Activated CD4-positive, alpha-beta T cell treated with anti-CD3 and anti-CD28 coated beads, Interleukin-2, amount 50 U/mL, for 16 hours (primary cell): Measurements from ENCODE around the gene GYS1.
"Not testable (repeated sequence)": the region's sequence is repeated elsewhere in the genome, so short reads cannot be mapped to it uniquely, and the experiment has no call there.

Source experiments
- DNase-seq: peaks from one replicate; pipeline ENCODE4 v3.0.0-alpha.2; 2020

Gene GYS1

DNA sequence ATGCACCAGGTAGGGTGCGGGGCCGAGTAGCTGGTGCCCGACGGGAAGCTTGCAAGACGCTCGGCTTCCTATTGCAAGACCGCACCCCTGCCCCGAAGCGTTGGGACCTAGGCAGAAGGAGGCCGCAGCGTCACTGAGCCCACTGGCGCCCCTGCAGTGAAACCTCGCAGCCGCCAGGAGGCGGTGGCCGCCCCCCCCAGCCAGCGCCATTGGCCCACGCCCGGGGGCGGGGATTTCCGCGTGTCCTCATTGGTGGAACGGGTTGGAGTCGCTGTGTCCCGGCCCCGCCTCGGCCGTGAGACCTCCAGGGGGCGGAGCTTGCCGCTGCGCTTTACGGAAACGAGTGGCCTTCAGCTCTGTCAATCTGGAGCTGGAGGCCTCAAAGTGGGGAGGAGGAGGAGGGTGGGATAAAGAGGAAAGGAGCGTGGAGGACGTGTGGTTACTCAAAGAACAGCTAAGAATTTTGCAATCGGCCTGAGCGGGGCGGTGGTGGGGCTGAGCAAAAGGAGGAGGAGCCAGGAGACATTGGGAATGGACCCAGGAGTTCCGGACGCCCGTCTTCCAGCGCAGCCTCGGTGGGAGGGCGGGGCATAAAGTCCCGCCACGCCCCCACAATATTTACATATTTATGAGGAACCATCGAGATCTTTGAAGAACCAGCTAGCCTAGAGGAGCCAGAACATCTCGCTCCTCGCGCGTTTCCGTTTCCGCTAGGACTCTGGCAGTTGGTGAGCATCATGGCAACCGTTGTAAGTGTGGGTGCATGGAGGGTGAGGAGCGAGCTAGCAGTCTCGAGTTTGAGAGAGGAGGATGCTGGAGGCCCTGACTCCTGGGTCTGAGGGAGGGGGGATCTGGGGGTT lies at the start of gene GYS1, which contains the start of gene RUVBL2:
Gene GYS1 (minus strand): TSS at position 135 of the 860 bp plus-strand sequence. CDS start 197 bp downstream, outside the sequence.
Gene RUVBL2 (plus strand): TSS at position 713 of the 860 bp plus-strand sequence. CDS start 25 bp downstream, at position 738.
- peak; percentile 100 for DNase-seq

GRCh38 chr19:49042666-49043065 lies 49.6 kb upstream of the GYS1 start:
- DNase-seq = not testable (repeated sequence)

GRCh38 chr19:49042177-49042576 lies 49.1 kb upstream of the GYS1 start:
- DNase-seq = no peak

GRCh38 chr19:49039736-49040135 lies 46.6 kb upstream of the GYS1 start:
- not testable (repeated sequence) for DNase-seq

- DNase-seq = not testable (repeated sequence)
These were observed 45.6 kb upstream of the GYS1 start for GRCh38 chr19:49038557-49039276.

DNA sequence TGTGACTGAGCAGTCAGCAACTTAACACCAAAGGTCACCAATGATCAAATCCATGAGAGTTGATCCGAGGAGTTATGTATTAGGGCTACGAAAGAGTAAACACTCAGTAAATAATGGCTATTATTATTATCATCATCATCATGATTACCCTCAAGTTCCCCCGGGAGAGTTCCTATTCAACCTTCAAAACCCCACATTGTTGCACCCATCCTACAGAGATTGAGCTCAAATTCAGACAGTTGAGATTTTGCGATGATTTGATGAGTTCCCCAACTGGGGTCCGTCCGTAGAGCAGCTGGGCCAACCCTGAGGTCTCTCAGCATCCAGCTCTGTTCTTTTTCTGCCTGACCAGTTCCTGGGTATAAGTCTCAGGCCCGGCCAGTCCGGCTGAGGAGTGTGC lies 45.0 kb upstream of the GYS1 start:
- not testable (repeated sequence) for DNase-seq

GRCh38 chr19:49036815-49037214 lies 43.7 kb upstream of the GYS1 start, which contains the start of gene CGB1:
Gene CGB1 (minus strand): TSS chr19:49036895. CDS start chr19:49036711, 184 bp downstream.
- peak; percentile 78 for DNase-seq

DNA sequence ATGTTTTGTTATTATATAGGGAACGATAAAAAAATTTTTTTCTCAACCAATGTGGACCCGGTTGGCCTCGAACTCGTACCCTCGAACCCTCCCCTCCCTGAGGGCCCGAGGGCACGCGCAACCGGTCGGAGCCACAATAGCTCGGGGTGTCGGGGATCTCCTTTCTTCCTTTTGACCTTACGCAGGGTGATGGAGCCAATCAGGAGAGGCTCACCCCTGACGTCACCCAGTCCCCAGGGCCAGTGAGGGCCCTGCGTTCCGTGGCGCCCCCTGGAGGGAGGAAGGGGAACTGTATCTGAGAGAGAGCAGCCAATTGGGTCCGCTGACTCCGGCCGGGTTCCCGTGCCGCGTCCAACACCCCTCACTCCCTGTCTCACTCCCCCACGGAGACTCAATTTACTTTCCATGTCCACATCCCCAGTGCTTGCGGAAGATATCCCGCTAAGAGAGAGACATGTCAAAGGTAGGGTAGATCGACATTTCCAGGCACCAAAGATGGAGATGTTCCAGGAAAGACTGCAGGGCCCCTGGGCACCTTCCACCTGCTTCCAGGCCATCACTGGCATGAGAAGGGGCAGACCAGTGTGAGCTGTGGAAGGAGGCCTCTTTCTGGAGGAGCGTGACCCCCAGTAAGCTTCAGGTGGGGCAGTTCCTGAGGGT lies 38.7 kb upstream of the GYS1 start, which contains the start of gene CGB2:
Gene CGB2 (plus strand): TSS at position 249 of the 660 bp plus-strand sequence. CDS start 206 bp downstream, at position 455.
- peak; percentile 91 for DNase-seq

DNA sequence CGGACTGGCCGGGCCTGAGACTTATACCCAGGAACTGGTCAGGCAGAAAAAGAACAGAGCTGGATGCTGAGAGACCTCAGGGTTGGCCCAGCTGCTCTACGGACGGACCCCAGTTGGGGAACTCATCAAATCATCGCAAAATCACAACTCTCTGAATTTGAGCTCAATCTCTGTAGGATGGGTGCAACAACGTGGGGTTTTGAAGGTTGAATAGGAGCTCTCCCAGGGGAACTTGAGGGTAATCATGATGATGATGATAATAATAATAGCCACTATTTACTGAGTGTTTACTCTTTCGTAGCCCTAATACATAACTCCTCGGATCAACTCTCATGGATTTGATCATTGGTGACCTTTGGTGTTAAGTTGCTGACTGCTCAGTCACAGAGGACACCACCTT lies 37.2 kb upstream of the GYS1 start:
- DNase-seq = not testable (repeated sequence)

GRCh38 chr19:49029749-49030148 lies 36.6 kb upstream of the GYS1 start:
- DNase-seq = not testable (repeated sequence)

DNA sequence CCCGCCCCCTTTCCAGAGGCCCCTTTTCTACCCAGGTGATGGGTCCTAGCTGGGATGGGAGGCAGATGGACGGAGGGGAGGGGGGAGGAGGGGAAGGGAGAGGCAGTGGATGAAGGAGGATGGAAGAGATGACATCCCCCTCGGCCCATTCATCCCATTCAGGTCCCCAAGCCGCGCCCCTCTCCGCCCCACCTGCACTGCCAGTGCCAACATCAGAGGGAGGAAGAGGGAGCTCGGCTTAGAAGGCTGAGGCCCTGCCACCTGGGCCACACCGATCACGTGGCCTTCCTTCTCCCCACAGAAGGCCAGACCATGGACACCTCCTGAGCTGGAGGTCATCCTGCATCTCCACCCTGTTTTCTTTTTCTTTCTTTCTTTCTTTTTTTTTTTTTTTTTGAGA lies 35.6 kb upstream of the GYS1 start:
- DNase-seq = not testable (repeated sequence)

- DNase-seq = not testable (repeated sequence)
These were observed 32.5 kb upstream of the GYS1 start for GRCh38 chr19:49025599-49025998.

DNA sequence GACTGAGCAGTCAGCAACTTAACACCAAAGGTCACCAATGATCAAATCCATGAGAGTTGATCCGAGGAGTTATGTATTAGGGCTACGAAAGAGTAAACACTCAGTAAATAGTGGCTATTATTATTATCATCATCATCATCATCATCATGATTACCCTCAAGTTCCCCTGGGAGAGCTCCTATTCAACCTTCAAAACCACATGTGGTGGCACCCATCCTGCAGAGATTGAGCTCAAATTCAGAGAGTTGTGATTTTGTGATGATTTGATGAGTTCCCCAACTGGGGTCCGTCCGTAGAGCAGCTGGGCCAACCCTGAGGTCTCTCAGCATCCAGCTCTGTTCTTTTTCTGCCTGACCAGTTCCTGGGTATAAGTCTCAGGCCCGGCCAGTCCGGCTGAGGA lies 32.0 kb upstream of the GYS1 start:
- not testable (repeated sequence) for DNase-seq

DNA sequence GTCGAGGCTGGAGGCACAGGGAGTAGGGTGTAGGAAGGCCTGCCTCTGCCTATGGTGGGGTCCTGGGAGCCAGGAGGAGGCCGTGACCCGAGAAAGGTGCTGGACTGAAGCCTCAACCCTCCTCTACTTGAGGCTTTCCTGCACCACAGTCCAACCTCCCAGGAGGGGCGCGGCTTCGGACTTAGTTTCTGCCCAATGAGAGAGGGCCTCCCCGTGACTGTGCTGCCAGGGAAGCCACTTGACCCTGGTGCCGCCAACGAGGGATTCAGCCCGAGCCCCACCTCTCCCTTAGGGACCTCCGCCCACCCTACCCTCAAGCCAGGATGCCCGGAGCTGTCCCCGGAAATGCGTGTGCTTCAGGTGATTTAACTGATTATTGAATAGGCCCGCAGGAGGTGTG lies 31.1 kb upstream of the GYS1 start, which contains the start of gene CGB3:
Gene CGB3 (minus strand): TSS at position 101 of the 400 bp plus-strand sequence. CDS start 362 bp downstream, outside the sequence.
- DNase-seq = not testable (repeated sequence)

DNA sequence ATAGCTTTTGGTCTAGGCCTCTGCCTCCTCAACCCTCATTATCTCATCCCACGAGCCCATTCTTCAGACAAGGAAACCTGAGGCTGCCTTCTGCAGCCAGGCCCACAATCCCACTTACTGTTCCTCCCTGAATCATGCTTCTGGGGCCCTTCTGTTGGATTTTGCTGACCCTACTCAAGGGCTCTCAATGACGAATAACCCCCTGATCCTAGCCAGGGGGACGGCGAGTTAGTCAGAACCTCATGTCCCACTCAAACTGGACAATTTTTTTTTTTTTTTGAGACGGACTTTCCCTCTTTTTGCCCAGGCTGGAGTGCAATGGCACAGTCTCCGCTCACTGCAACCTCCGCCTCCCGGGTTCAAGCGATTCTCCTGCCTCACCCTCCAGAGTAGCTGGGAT lies 29.0 kb upstream of the GYS1 start:
- no peak for DNase-seq

DNA sequence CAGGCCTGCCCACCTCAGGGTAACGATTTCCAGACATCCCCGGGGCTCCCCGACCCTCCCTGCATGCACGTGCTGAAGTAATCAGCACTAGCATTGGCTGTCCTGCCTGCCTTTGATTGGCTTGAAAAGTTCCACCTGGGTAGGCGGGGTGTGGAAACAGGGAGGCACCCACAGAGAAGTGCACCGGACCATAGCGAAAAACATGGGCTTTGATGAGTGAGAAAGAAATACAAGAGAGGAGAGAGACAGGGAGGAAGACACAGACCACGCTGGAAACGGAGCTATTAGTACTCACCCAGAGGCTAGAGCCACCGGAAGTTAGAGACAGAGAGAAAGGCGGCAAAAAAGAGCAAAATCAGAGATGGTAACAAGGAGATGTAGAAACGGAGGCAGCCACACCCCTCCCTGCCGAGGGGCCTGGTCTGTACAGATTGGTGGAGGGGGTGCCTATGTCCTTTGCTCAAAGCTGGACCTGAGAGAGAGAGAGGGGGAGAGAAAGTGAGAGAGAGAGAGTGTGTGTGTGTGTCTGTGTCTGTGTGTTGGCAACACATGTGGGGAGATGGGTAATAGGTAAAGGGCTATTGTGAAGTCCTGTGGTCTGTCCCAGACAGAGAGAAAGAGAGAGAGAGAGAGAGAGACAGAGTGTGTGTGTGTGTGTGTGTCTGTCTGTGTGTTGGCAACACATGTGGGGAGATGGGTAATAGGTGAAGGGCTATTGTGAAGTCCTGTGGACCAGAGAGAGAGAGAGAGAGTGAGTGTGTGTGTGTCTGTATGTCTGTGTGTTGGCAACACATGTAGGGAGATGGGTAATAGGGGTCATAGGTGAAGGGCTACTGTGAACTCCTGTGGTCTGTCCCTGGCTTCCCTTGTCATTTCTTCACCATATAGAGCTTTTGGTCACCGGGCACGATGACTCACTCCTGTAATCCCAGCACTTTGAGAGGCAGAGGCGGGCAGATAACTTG lies 28.1 kb upstream of the GYS1 start:
- peak; percentile 42 for DNase-seq

DNA sequence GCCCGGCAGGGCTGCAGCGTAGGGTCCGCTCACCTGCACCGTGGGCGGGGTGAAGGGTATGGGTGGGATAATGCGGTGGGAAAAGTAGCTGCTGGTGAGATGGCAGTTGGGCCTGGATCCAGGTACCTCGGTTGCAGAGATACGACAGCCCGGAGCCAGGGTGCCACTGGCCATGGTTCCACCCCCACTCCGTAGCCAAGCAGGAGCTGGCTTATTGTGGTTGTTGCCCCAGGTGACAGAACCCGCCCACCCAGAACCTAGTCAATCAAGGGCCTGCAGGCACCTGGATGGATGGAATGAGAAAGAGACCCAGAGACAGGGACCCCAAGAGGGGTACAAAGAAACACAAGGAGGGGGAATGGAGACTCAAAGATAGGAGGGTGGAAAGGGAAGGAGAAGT lies 27.2 kb upstream of the GYS1 start:
- DNase-seq = no peak

GRCh38 chr19:49019242-49019932 lies 26.3 kb upstream of the GYS1 start:
- peak; percentile 64 for DNase-seq

DNA sequence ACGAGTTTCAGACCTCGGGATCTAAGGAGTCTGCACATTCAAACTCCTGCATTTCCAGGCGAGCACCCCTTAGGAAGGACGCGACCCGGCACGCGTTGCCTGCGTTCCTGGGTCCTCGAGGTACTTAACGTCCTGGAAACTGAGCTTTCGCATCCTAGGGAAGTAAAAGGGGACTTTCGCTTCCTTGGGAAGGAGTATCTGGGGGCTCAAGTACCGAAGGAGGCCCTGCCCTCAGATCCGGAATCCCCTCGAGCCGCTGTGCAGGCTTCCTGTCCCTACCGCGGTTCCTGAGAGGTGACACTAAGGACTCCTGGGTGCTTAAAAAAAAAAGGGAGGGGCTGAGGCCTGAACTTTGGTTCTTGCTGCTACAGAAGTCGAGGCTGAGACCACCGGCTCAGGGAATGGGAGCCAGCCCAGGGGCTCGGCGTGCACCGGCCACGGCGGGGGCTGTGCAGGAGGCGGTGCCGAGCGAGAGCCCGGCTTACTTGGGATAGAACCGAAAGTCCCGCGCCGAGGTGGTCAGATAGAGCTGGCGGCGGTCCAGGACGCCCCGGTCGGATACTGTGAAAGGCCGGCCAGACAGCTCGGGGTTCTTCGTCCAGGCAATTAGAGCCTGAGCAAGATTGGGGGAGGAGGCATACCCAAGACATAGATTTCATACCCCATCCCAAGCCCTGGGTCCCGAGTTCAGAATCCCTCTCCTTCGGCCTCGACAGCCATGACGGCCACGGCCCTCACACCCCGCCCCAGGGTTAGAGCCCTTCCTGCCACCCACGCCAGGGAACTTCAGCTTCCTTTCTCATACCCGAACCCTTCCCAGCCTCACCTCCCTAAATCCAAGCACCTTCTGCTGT lies 25.5 kb upstream of the GYS1 start:
- peak; percentile 21 for DNase-seq
